Vagina (tissue), 2 donors: ENCODE data around the gene AP2B1. TPM values are rescaled to one million over a fixed set of nuclear protein-coding genes. Genes with fewer than 3 reads are reported as not detected.

Source experiments
- DNase-seq, 2 donors: peaks; one replicate each; pipeline ENCODE4 v3.0.0-alpha.2; 2017; ENCODE audit errors: extremely low spot score in 2 of 2
- H3K27ac ChIP-seq: fragments of 200-600 bp; sonication (generic); one replicate; pipeline ENCODE4 v1.5.1; 2019
- H3K27me3 ChIP-seq: fragments of 200-600 bp; sonication (generic); one replicate; pipeline ENCODE4 v1.5.1; 2019
- H3K36me3 ChIP-seq, 2 donors: fragments of 200-600 bp; sonication (generic); one replicate each; pipeline ENCODE4 v1.5.1; 2017 to 2019
- H3K4me1 ChIP-seq: fragments of 200-600 bp; sonication (generic); one replicate; pipeline ENCODE4 v1.5.1; 2019
- H3K4me3 ChIP-seq, 2 donors: fragments of 200-600 bp; sonication (generic); 1 replicate in 1 of 2; 2 replicates in 1 of 2; pipeline ENCODE4 v1.5.1; 2016 to 2019
- H3K9me3 ChIP-seq: fragments of 200-600 bp; sonication (generic); one replicate; pipeline ENCODE4 v1.5.1; 2019
- CTCF ChIP-seq, 3 experiments: fragments of 450-650 bp in 2 of 3; fragments of 200-600 bp in 1 of 3; sonication (generic) in 1 of 3; IDR thresholded peaks; one replicate each; pipeline ENCODE4 v1.5.1; 2017 to 2019; ENCODE audit warnings: antibody characterized with exemption in 3 of 3, mild to moderate bottlenecking in 2 of 3, moderate library complexity in 2 of 3
- POLR2A ChIP-seq, 2 donors: fragments of 450-650 bp; IDR thresholded peaks; one replicate each; pipeline ENCODE4 v1.6.1; 2017; ENCODE audit warnings: antibody characterized with exemption in 2 of 2, mild to moderate bottlenecking in 2 of 2, moderate library complexity in 2 of 2
- POLR2AphosphoS5 ChIP-seq, 2 donors: sonication (generic); formaldehyde crosslinking; IDR thresholded peaks; one replicate each; pipeline ENCODE4 v1.9.0; 2017; ENCODE audit warnings: antibody characterized with exemption in 2 of 2, mild to moderate bottlenecking in 2 of 2, low read depth in 1 of 2; ENCODE audit not compliant: insufficient read depth in 1 of 2
- intact Hi-C: fragments of 100-400 bp; cut with DNase I; formaldehyde crosslinking; loops from one replicate; pipeline ENCODE4 v1.15.1; 2023
- total RNA-seq: library from RNA; depleted of rRNA; stranded (reverse); fragments of >200 nt; gene quantifications from one replicate; pipeline ENCODE4 v1.2.3, GENCODE V29; 2016

AP2B1 gene
- total RNA-seq, 1 donor from 2014 or later = 62.1 TPM

- Histone ChIP-seq H3K36me3 (no peaks in the 10 kb centered on the region), H3K4me3 (peak overlapping the region; percentile 64 to 83), H3K27ac (peak overlapping the region; percentile 42), H3K9me3 (no peaks in the 10 kb centered on the region), H3K4me1 (peaks cover 24% of the 10 kb centered on the region), H3K27me3 (no peaks in the 10 kb centered on the region)
- intact Hi-C loops = no loop called here
- TF ChIP-seq POLR2A (IDR thresholded peaks at IDR 0.05) (no peak), POLR2AphosphoS5 (IDR thresholded peaks at IDR 0.05; ENCODE audit: insufficient read depth in 1 of 2, low read depth in 1 of 2) (no peak), CTCF (IDR thresholded peaks at IDR 0.05) (no peak)
- DNase-seq = no peak
Observed at GRCh38 chr17:35568561-35568960, 18.6 kb upstream of the AP2B1 start.

DNA sequence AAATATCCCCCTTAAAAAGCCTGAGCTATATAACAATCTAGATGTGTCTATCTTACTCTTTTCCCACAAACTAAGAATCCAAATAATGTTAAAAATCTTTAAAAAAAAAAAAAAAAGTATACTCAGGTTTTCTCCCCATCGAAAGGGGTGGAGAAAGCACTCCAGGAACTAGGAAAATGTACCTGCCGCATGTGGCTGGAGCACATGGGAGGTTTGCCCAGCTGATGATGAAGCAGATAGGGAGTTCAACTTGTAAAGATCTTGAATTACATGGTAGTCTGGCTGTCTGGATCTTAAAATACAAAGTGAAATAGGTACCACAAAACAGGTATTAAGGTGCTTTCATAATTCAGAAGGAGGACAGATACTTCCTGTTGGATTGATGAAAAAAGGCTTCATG lies 17.7 kb upstream of the AP2B1 start:
- DNase-seq = no peak
- H3K4me3 ChIP-seq = no peak overlapping the region
- no peaks in the 10 kb centered on the region for H3K9me3 ChIP-seq
- H3K27me3 ChIP-seq = no peaks in the 10 kb centered on the region
- TF ChIP-seq POLR2AphosphoS5 (IDR thresholded peaks at IDR 0.05; ENCODE audit: insufficient read depth in 1 of 2, low read depth in 1 of 2) (no peak), POLR2A (IDR thresholded peaks at IDR 0.05) (no peak), CTCF (IDR thresholded peaks at IDR 0.05) (no peak)
- H3K36me3 ChIP-seq = no peaks in the 10 kb centered on the region
- H3K4me1 ChIP-seq = peaks cover 24% of the 10 kb centered on the region
- no peak overlapping the region for H3K27ac ChIP-seq
- intact Hi-C loops = no loop called here

GRCh38 chr17:35575759-35576158 lies 11.4 kb upstream of the AP2B1 start:
- peaks cover 16% of the 10 kb centered on the region for H3K4me1 ChIP-seq
- no peaks in the 10 kb centered on the region for H3K36me3 ChIP-seq
- H3K4me3 ChIP-seq = no peak overlapping the region
- intact Hi-C loops = no loop called here
- no peak overlapping the region for H3K27ac ChIP-seq
- TF ChIP-seq POLR2A (IDR thresholded peaks at IDR 0.05) = no peak
- no peak for TF ChIP-seq POLR2AphosphoS5 (IDR thresholded peaks at IDR 0.05; ENCODE audit: insufficient read depth in 1 of 2, low read depth in 1 of 2)
- no peak for TF ChIP-seq CTCF (IDR thresholded peaks at IDR 0.05)
- no peak for DNase-seq
- no peaks in the 10 kb centered on the region for H3K9me3 ChIP-seq
- H3K27me3 ChIP-seq = no peaks in the 10 kb centered on the region

GRCh38 chr17:35577830-35578196 lies 9.3 kb upstream of the AP2B1 start:
- no peak for TF ChIP-seq POLR2AphosphoS5 (IDR thresholded peaks at IDR 0.05; ENCODE audit: insufficient read depth in 1 of 2, low read depth in 1 of 2)
- TF ChIP-seq POLR2A (IDR thresholded peaks at IDR 0.05) = no peak
- no peak for TF ChIP-seq CTCF (IDR thresholded peaks at IDR 0.05)

DNA sequence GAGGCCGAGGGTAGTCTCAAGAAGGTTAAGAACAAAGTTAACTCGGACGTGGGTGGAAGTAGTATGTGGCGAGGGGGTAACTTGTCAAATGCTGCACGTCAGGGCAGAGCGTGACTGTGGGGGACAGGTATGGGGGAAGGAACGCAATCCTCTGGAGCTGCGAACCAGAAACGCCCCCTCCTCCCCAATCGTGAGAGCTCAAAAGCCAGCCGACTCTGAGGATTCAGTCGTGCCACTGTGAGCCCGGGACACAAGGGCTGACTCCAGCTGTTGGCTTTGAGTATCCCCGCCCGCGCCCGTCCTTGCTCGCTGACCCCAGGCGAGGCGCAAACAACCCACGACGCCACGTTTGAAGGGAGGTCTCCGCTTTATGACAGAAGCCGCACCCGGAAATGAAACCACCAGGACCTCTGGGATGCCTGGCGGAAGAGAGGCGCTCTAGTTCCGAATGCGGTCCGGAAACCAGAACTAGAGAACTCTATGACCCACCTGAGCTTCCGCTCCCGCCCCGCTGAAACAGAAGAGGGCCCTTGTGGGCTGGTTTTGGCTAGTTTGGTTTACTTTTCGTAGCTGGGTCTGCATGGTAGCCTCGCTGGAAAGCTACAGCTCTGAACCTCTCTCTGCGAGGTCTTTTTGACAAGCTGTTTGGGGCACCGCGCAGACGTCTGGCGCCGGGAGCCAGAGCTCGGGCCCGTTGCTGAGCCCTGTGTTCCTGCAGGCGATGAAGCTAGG lies 8.8 kb upstream of the AP2B1 start, which contains the start of gene PEX12:
PEX12 (minus strand) TSS at position 375 of the 732 bp plus-strand sequence. CDS start 550 bp downstream, outside the sequence.
- H3K4me1 ChIP-seq = peaks cover 16% of the 10 kb centered on the region
- H3K36me3 ChIP-seq = no peaks in the 10 kb centered on the region
- no peaks in the 10 kb centered on the region for H3K9me3 ChIP-seq
- peak; percentile 90 to 97 for TF ChIP-seq POLR2AphosphoS5 (IDR thresholded peaks at IDR 0.05; ENCODE audit: insufficient read depth in 1 of 2, low read depth in 1 of 2)
- TF ChIP-seq POLR2A (IDR thresholded peaks at IDR 0.05) = peak in 1 of 2 donors; percentile 50
- no peak for TF ChIP-seq CTCF (IDR thresholded peaks at IDR 0.05)
- intact Hi-C loops = no loop called here
- H3K4me3 ChIP-seq = peak within 1 kb of the TSS; percentile 67 to 84
- DNase-seq = peak in 1 of 2 donors; percentile 92
- peak within 1 kb of the TSS; percentile 84 for H3K27ac ChIP-seq
- H3K27me3 ChIP-seq = no peaks in the 10 kb centered on the region

More at GRCh38 chr17:35577830-35578196, 9.3 kb upstream of the AP2B1 start:
- Histone ChIP-seq H3K9me3 (no peaks in the 10 kb centered on the region), H3K4me3 (peak overlapping the region; percentile 67 to 84), H3K4me1 (peaks cover 16% of the 10 kb centered on the region), H3K36me3 (no peaks in the 10 kb centered on the region), H3K27ac (peak overlapping the region; percentile 84), H3K27me3 (no peaks in the 10 kb centered on the region)
- intact Hi-C loops = no loop called here
- no peak for DNase-seq
